Peyer's patch (tissue), 4 donors: ENCODE measurements around the gene PRKD1. TPM values are rescaled to one million over a fixed set of nuclear protein-coding genes. Genes with fewer than 3 reads are reported as not detected.

Source experiments
- DNase-seq, 3 donors: peaks; one replicate each; pipeline ENCODE4 v3.0.0-alpha.2; 2017 to 2019
- H3K27ac ChIP-seq, 4 donors: fragments of 200-600 bp; sonication (generic); one replicate each; pipeline ENCODE4 v1.5.1; 2016 to 2019
- H3K27me3 ChIP-seq, 2 donors: fragments of 200-600 bp; sonication (generic); one replicate each; pipeline ENCODE4 v1.5.1; 2019
- H3K36me3 ChIP-seq, 3 donors: fragments of 200-600 bp; sonication (generic); one replicate each; pipeline ENCODE4 v1.5.1; 2016 to 2019
- H3K4me1 ChIP-seq, 4 donors: fragments of 200-600 bp; sonication (generic); one replicate each; pipeline ENCODE4 v1.5.1; 2016 to 2019
- H3K4me3 ChIP-seq, 4 donors: fragments of 200-600 bp; sonication (generic); 1 replicate in 3 of 4; 2 replicates in 1 of 4; pipeline ENCODE4 v1.5.1; 2016 to 2019; ENCODE audit warnings: mild to moderate bottlenecking in 1 of 4
- H3K9me3 ChIP-seq, 4 donors: fragments of 200-600 bp; sonication (generic); one replicate each; pipeline ENCODE4 v1.5.1; 2016 to 2019; ENCODE audit warnings: mild to moderate bottlenecking in 1 of 4
- CTCF ChIP-seq, 6 experiments: fragments of 450-650 bp in 4 of 6; fragments of 200-600 bp in 2 of 6; sonication (generic) in 1 of 6; IDR thresholded peaks; one replicate each; pipeline ENCODE4 v1.5.1; 2017 to 2019; ENCODE audit warnings: antibody characterized with exemption in 6 of 6, mild to moderate bottlenecking in 3 of 6, moderate library complexity in 1 of 6
- POLR2A ChIP-seq, 2 donors: fragments of 450-650 bp; IDR thresholded peaks; one replicate each; pipeline ENCODE4 v1.5.1; 2017; ENCODE audit warnings: antibody characterized with exemption in 2 of 2, mild to moderate bottlenecking in 2 of 2, moderate library complexity in 2 of 2
- total RNA-seq, 4 donors: library from RNA; depleted of rRNA; stranded (reverse); fragments of >200 nt; gene quantifications; one replicate each; pipeline ENCODE4 v1.1.0, GENCODE V29; 2016

Gene PRKD1
- total RNA-seq, 4 donors from 2014 or later = 0.88 to 5.0 (median 3.6) TPM

- Histone ChIP-seq H3K36me3 (no peaks in the 10 kb centered on the region), H3K4me3 (no peak overlapping the region), H3K27ac (no peak overlapping the region), H3K4me1 (no peaks in the 10 kb centered on the region), H3K27me3 (no peaks in the 10 kb centered on the region), H3K9me3 (no peaks in the 10 kb centered on the region)
- no peak for DNase-seq
- TF ChIP-seq CTCF (IDR thresholded peaks at IDR 0.05) = no peak
- TF ChIP-seq POLR2A (IDR thresholded peaks at IDR 0.05) = no peak
These were observed 309.2 kb downstream of the PRKD1 start for GRCh38 chr14:29618323-29619067.

GRCh38 chr14:29616922-29617321 is 310.7 kb downstream of the PRKD1 start:
- Histone ChIP-seq H3K27ac (no peak overlapping the region), H3K4me3 (no peak overlapping the region), H3K4me1 (no peaks in the 10 kb centered on the region), H3K27me3 (no peaks in the 10 kb centered on the region), H3K36me3 (no peaks in the 10 kb centered on the region), H3K9me3 (no peaks in the 10 kb centered on the region)
- TF ChIP-seq CTCF (IDR thresholded peaks at IDR 0.05) (no peak), POLR2A (IDR thresholded peaks at IDR 0.05) (no peak)
- DNase-seq = no peak

- Histone ChIP-seq H3K9me3 (no peaks in the 10 kb centered on the region), H3K27me3 (no peaks in the 10 kb centered on the region), H3K4me1 (no peaks in the 10 kb centered on the region), H3K36me3 (no peaks in the 10 kb centered on the region), H3K4me3 (no peak overlapping the region), H3K27ac (no peak overlapping the region)
- TF ChIP-seq CTCF (IDR thresholded peaks at IDR 0.05) = no peak
- no peak for TF ChIP-seq POLR2A (IDR thresholded peaks at IDR 0.05)
- DNase-seq = no peak
These were observed 318.8 kb downstream of the PRKD1 start for GRCh38 chr14:29608861-29609260.

- Histone ChIP-seq H3K27me3 (no peaks in the 10 kb centered on the region), H3K36me3 (no peaks in the 10 kb centered on the region), H3K9me3 (no peaks in the 10 kb centered on the region), H3K27ac (no peak overlapping the region), H3K4me3 (no peak overlapping the region), H3K4me1 (no peaks in the 10 kb centered on the region)
- TF ChIP-seq CTCF (IDR thresholded peaks at IDR 0.05) (no peak), POLR2A (IDR thresholded peaks at IDR 0.05) (no peak)
- DNase-seq = no peak
These were observed 320.5 kb downstream of the PRKD1 start for GRCh38 chr14:29607169-29607568.

- no peaks in the 10 kb centered on the region for H3K9me3 ChIP-seq
- no peak for DNase-seq
- H3K36me3 ChIP-seq = no peaks in the 10 kb centered on the region
These were observed 324.0 kb downstream of the PRKD1 start for GRCh38 chr14:29603696-29604095.

More at GRCh38 chr14:29603696-29604095, 324.0 kb downstream of the PRKD1 start:
- H3K27ac ChIP-seq = no peak overlapping the region
- TF ChIP-seq CTCF (IDR thresholded peaks at IDR 0.05) = no peak
- no peak for TF ChIP-seq POLR2A (IDR thresholded peaks at IDR 0.05)
- H3K4me3 ChIP-seq = no peak overlapping the region
- no peaks in the 10 kb centered on the region for H3K27me3 ChIP-seq
- H3K4me1 ChIP-seq = no peaks in the 10 kb centered on the region
